AG09309 (cell line): ENCODE measurements around the gene CLEC4C.
"Not testable (repeated sequence)": the region's sequence is repeated elsewhere in the genome, so short reads cannot be mapped to it uniquely, and the experiment has no call there.

Experiments used
- DNase-seq: peaks from one replicate; pipeline ENCODE4 v3.0.0-alpha.2; 2010; ENCODE audit warnings: low read depth
- H3K4me3 ChIP-seq: 2 replicates; pipeline ENCODE4 v1.5.1; 2011; ENCODE audit warnings: mild to moderate bottlenecking, low read depth, low read length, moderate library complexity; ENCODE audit not compliant: control insufficient read depth
- TF ChIP-seq, protein P1 (sequence below): IDR thresholded peaks from 2 replicates; pipeline ENCODE4 v1.5.1; 2011; ENCODE audit warnings: mild to moderate bottlenecking, low read depth, low read length, inconsistent platforms; ENCODE audit not compliant: insufficient read depth, control insufficient read depth; ENCODE audit errors: missing control alignments

CLEC4C gene

DNA sequence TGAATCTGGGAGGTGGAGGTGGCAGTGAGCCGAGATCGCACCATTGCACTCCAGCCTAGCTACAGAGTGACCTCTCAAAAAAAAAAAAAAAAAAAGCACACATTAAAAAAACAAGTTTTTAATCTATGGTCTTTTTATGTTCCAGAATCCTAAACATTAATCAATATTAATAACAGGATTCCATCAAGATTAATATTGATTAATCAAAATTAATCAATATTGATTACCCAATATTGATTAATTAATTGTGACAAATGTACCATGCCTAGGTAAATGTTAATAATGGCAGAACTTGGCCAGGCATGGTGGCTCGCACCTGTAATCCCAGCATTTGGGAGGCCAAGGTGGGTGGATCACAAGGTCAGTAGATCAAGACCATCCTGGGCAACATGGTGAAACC is 34.1 kb upstream of the CLEC4C start:
- DNase-seq: no peak
- TF ChIP-seq, protein P1, sequence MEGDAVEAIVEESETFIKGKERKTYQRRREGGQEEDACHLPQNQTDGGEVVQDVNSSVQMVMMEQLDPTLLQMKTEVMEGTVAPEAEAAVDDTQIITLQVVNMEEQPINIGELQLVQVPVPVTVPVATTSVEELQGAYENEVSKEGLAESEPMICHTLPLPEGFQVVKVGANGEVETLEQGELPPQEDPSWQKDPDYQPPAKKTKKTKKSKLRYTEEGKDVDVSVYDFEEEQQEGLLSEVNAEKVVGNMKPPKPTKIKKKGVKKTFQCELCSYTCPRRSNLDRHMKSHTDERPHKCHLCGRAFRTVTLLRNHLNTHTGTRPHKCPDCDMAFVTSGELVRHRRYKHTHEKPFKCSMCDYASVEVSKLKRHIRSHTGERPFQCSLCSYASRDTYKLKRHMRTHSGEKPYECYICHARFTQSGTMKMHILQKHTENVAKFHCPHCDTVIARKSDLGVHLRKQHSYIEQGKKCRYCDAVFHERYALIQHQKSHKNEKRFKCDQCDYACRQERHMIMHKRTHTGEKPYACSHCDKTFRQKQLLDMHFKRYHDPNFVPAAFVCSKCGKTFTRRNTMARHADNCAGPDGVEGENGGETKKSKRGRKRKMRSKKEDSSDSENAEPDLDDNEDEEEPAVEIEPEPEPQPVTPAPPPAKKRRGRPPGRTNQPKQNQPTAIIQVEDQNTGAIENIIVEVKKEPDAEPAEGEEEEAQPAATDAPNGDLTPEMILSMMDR: no peak
- no peak overlapping the region for H3K4me3 ChIP-seq

DNA sequence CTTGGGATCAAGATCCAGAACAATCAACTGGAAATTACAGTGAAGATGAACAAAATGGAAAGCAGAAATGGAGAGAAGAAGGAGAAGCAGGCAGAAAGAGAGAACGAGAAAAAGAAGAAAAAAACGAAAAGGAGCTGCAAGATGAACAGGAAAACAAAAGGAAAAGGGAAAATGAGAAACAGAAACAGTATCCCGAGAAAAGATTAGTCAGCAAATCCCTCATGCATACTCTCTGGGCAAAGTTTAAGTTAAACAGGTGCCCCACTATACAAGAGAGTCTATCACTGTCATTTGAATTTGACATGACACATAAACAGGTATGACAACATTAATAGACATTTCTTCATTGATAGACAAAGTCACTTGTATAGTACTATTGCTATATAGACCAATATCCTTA is 22.8 kb upstream of the CLEC4C start:
- no peak for DNase-seq
- no peak overlapping the region for H3K4me3 ChIP-seq
- TF ChIP-seq, protein P1: no peak

DNA sequence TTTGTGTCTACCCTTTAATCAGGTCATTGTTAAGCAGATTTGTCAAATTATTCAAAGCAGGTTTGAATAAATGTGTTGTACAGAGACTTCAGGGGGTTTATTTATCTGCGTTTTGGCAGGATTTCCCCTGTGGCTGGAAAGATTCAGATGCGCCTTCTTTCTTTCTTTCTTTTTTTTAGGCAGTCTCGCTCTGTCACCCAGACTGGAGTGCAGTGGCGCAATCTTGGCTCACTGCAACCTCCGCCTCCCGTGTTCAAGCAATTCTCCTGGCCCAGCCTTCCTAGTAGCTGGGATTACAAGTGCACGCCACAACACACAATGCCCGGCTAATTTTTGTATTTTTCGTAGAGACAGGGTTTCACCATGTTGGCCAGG is 11.6 kb upstream of the CLEC4C start:
- TF ChIP-seq, protein P1: no peak
- H3K4me3 ChIP-seq: no peak overlapping the region
- DNase-seq: no peak

DNA sequence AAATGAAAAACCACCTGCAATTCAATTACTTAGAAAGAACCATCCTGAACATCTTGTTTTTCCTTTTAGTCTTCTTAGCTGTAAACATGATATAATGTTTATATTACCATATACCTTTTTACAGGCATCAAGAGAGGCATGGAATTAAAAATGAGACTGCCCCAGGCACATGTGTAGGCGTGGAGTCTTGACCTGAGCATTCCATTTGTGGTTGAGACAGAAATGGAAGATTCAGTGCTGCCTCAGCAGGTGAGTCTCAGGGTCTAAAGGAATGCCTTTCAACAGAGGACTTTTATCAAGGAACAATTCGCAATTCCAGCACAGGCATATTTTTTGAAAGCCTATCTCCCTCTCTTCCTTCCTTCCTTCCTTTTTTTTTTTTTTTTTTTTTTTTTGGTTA is 9.8 kb upstream of the CLEC4C start:
- TF ChIP-seq, protein P1: no peak
- DNase-seq: no peak
- no peak overlapping the region for H3K4me3 ChIP-seq

DNA sequence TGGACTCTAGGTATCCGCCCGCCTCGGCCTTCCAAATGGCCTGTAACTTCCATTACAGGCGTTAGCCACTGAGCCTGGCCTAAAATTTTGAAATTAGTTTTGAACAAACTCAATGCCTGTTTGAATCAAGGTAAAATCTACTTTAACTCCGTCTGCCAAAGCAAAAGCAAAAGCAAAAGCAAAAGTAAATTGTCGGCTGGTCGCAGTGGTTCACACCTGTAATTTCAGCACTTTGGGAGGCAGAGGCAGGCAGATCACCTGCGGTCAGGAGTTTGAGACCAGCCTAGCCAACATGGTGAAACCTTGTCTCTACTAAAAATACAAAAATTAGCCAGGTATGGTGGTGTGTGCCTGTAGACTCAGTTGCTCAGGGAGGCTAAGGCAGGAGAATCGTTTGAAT is 8.5 kb upstream of the CLEC4C start:
- not testable (repeated sequence) for DNase-seq

DNA sequence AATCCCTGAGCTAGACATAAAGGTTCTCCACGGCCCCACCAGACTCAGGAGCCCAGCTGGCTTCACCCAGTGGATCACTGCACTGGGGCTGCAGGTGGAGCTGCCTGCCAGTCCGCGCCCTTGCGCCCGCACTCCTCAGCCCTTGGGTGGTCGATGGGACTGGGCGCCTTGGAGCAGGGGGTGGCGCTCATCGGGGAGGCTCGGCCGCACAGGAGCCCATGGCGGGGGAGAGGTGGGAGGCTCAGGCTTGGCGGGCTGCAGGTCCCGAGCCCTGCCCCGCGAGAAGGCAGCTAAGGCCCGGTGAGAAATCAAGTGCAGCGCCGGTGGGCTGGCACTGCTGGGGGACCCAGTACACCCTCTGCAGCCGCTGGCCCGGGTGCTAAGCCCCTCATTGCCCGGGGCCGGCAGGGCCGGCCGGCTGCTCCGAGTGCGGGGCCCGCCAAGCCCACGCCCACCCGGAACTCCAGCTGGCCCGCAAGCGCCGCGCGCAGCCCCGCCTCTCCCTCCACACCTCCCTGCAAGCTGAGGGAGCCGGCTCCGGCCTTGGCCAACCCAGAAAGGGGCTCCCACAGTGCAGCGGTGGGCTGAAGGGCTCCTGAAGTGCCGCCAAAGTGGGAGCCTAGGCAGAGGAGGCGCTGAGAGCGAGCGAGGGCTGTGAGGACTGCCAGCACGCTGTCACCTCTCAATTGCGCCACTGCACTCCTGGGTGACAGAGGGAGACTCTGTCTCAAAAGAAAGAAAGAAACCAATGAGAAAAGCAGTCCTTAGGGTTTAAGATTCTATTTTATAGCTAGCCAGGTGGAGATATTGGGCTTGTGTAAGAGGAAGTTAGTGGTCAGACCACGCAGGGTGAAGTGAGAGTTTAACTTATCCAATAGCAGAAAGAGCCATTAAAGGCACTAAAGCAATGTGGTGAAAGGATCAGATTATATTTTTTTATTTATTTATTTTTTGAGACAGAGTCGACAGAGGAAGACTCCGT is 5.1 kb upstream of the CLEC4C start:
- not testable (repeated sequence) for H3K4me3 ChIP-seq, DNase-seq

More for the DNA sequence above, 8.5 kb upstream of the CLEC4C start:
- not testable (repeated sequence) for H3K4me3 ChIP-seq

DNA sequence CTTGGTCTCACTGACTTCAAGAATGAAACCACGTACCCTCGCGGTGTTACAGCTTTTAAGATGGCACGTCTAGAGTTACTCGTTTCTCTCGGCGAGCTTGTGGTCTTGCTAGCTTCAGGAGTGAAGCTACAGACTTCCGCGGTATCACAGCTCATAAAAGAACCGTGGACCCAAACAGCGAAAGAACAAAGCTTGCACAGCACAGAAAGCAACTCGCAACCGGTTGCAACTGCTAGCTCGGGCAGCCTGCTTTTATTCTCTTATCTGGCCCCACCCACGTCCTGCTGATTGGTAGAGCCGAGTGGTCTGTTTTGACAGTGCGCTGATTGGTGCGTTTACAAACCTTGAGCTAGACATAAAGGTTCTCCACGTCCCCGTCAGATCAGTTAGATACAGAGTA is 4.2 kb upstream of the CLEC4C start:
- no peak overlapping the region for H3K4me3 ChIP-seq
- DNase-seq: no peak
- TF ChIP-seq, protein P1: no peak
